ENCODE data around the gene NKX2-8.
"Not testable (repeated sequence)": the region's sequence is repeated elsewhere in the genome, so short reads cannot be mapped to it uniquely, and the experiment has no call there.

The NKX2-8 gene

GRCh38 chr14:36579573-36580140 is 2.8 kb downstream of the NKX2-8 start:
- Histone ChIP-seq H3K9ac (ENCODE audit: low read depth, low read length) (no peak overlapping the region), H3K9me3 (ENCODE audit: control insufficient read depth, insufficient read depth, low read length) (no peaks in the 10 kb centered on the region), H3K36me3 (ENCODE audit: control insufficient read depth, insufficient read depth, low read length) (no peaks in the 10 kb centered on the region), H3K4me3 (ENCODE audit: low read depth, low read length) (peak overlapping the region; percentile 18; the same call in 1 of the 2 replicates), H3K27me3 (ENCODE audit: control insufficient read depth, insufficient read depth, low read length) (peaks cover 100% of the 10 kb centered on the region), H3K4me1 (ENCODE audit: control insufficient read depth, insufficient read depth, low read length) (peaks cover 18% of the 10 kb centered on the region), H3K27ac (ENCODE audit: low read depth, low read length) (no peak overlapping the region)

GRCh38 chr14:36579001-36579555 is 3.3 kb downstream of the NKX2-8 start:
- Histone ChIP-seq H3K4me3 (ENCODE audit: low read depth, low read length) (no peak overlapping the region), H3K27me3 (ENCODE audit: control insufficient read depth, insufficient read depth, low read length) (peaks cover 100% of the 10 kb centered on the region)

GRCh38 chr14:36570065-36570464 is 12.3 kb downstream of the NKX2-8 start:
- Histone ChIP-seq H3K4me3 (ENCODE audit: low read depth, low read length) (no peak overlapping the region), H3K9ac (ENCODE audit: low read depth, low read length) (no peak overlapping the region), H3K27ac (ENCODE audit: low read depth, low read length) (no peak overlapping the region), H3K4me1 (ENCODE audit: control insufficient read depth, insufficient read depth, low read length) (no peaks in the 10 kb centered on the region), H3K27me3 (ENCODE audit: control insufficient read depth, insufficient read depth, low read length) (peaks cover 50% of the 10 kb centered on the region), H3K36me3 (ENCODE audit: control insufficient read depth, insufficient read depth, low read length) (no peaks in the 10 kb centered on the region), H3K9me3 (ENCODE audit: control insufficient read depth, insufficient read depth, low read length) (no peaks in the 10 kb centered on the region)

More at GRCh38 chr14:36579001-36579555, 3.3 kb downstream of the NKX2-8 start:
- Histone ChIP-seq H3K27ac (ENCODE audit: low read depth, low read length) (no peak overlapping the region), H3K4me1 (ENCODE audit: control insufficient read depth, insufficient read depth, low read length) (peaks cover 18% of the 10 kb centered on the region), H3K9ac (ENCODE audit: low read depth, low read length) (no peak overlapping the region), H3K9me3 (ENCODE audit: control insufficient read depth, insufficient read depth, low read length) (no peaks in the 10 kb centered on the region), H3K36me3 (ENCODE audit: control insufficient read depth, insufficient read depth, low read length) (no peaks in the 10 kb centered on the region)

GRCh38 chr14:36556811-36557433 is 25.5 kb downstream of the NKX2-8 start:
- H3K27ac ChIP-seq (ENCODE audit: low read depth, low read length), result no peak overlapping the region
- peaks cover 5% of the 10 kb centered on the region; the same call in 1 of the 2 replicates for H3K4me1 ChIP-seq (ENCODE audit: control insufficient read depth, insufficient read depth, low read length)
- no peaks in the 10 kb centered on the region for H3K9me3 ChIP-seq (ENCODE audit: control insufficient read depth, insufficient read depth, low read length)
- no peak overlapping the region for H3K4me3 ChIP-seq (ENCODE audit: low read depth, low read length)
- H3K27me3 ChIP-seq (ENCODE audit: control insufficient read depth, insufficient read depth, low read length), result peaks cover 14% of the 10 kb centered on the region; the same call in 1 of the 2 replicates
- H3K36me3 ChIP-seq (ENCODE audit: control insufficient read depth, insufficient read depth, low read length), result no peaks in the 10 kb centered on the region
- H3K9ac ChIP-seq (ENCODE audit: low read depth, low read length), result no peak overlapping the region

- Histone ChIP-seq H3K9me3 (ENCODE audit: control insufficient read depth, insufficient read depth, low read length) (no peaks in the 10 kb centered on the region), H3K36me3 (ENCODE audit: control insufficient read depth, insufficient read depth, low read length) (no peaks in the 10 kb centered on the region), H3K4me3 (ENCODE audit: low read depth, low read length) (no peak overlapping the region), H3K9ac (ENCODE audit: low read depth, low read length) (no peak overlapping the region), H3K27ac (ENCODE audit: low read depth, low read length) (no peak overlapping the region), H3K27me3 (ENCODE audit: control insufficient read depth, insufficient read depth, low read length) (peaks cover 10% of the 10 kb centered on the region; the same call in 1 of the 2 replicates), H3K4me1 (ENCODE audit: control insufficient read depth, insufficient read depth, low read length) (peaks cover 5% of the 10 kb centered on the region; the same call in 1 of the 2 replicates)
These were observed 26.2 kb downstream of the NKX2-8 start for GRCh38 chr14:36555998-36556743.

- Histone ChIP-seq H3K36me3 (ENCODE audit: control insufficient read depth, insufficient read depth, low read length) (no peaks in the 10 kb centered on the region), H3K9me3 (ENCODE audit: control insufficient read depth, insufficient read depth, low read length) (no peaks in the 10 kb centered on the region), H3K4me1 (ENCODE audit: control insufficient read depth, insufficient read depth, low read length) (peaks cover 5% of the 10 kb centered on the region; the same call in 1 of the 2 replicates), H3K27ac (ENCODE audit: low read depth, low read length) (no peak overlapping the region), H3K4me3 (ENCODE audit: low read depth, low read length) (no peak overlapping the region), H3K9ac (ENCODE audit: low read depth, low read length) (no peak overlapping the region), H3K27me3 (ENCODE audit: control insufficient read depth, insufficient read depth, low read length) (no peaks in the 10 kb centered on the region)
These were observed 28.7 kb downstream of the NKX2-8 start for GRCh38 chr14:36553656-36554260.

GRCh38 chr14:36550899-36551298 is 31.5 kb downstream of the NKX2-8 start:
- H3K27ac ChIP-seq (ENCODE audit: low read depth, low read length), result no peak overlapping the region
- no peak overlapping the region for H3K4me3 ChIP-seq (ENCODE audit: low read depth, low read length)
- H3K4me1 ChIP-seq (ENCODE audit: control insufficient read depth, insufficient read depth, low read length), result peaks cover 5% of the 10 kb centered on the region; the same call in 1 of the 2 replicates
- H3K9ac ChIP-seq (ENCODE audit: low read depth, low read length), result no peak overlapping the region
- no peaks in the 10 kb centered on the region for H3K9me3 ChIP-seq (ENCODE audit: control insufficient read depth, insufficient read depth, low read length)
- no peaks in the 10 kb centered on the region; the same call in 1 of the 2 replicates for H3K27me3 ChIP-seq (ENCODE audit: control insufficient read depth, insufficient read depth, low read length)
- H3K36me3 ChIP-seq (ENCODE audit: control insufficient read depth, insufficient read depth, low read length), result no peaks in the 10 kb centered on the region

- not testable (repeated sequence) for H3K4me1 ChIP-seq (ENCODE audit: control insufficient read depth, insufficient read depth, low read length); H3K9ac ChIP-seq (ENCODE audit: low read depth, low read length); H3K27ac ChIP-seq (ENCODE audit: low read depth, low read length); H3K4me3 ChIP-seq (ENCODE audit: low read depth, low read length); H3K36me3 ChIP-seq (ENCODE audit: control insufficient read depth, insufficient read depth, low read length); H3K9me3 ChIP-seq (ENCODE audit: control insufficient read depth, insufficient read depth, low read length); H3K27me3 ChIP-seq (ENCODE audit: control insufficient read depth, insufficient read depth, low read length)
These were observed 38.1 kb downstream of the NKX2-8 start for GRCh38 chr14:36544280-36544679.

GRCh38 chr14:36538051-36538450 is 44.4 kb downstream of the NKX2-8 start:
- no peaks in the 10 kb centered on the region for H3K4me1 ChIP-seq (ENCODE audit: control insufficient read depth, insufficient read depth, low read length)
- H3K9ac ChIP-seq (ENCODE audit: low read depth, low read length), result no peak overlapping the region
- H3K4me3 ChIP-seq (ENCODE audit: low read depth, low read length), result no peak overlapping the region
- peaks cover 9% of the 10 kb centered on the region; the same call in 1 of the 2 replicates for H3K27me3 ChIP-seq (ENCODE audit: control insufficient read depth, insufficient read depth, low read length)
- no peaks in the 10 kb centered on the region for H3K36me3 ChIP-seq (ENCODE audit: control insufficient read depth, insufficient read depth, low read length)
- no peak overlapping the region for H3K27ac ChIP-seq (ENCODE audit: low read depth, low read length)
- H3K9me3 ChIP-seq (ENCODE audit: control insufficient read depth, insufficient read depth, low read length), result no peaks in the 10 kb centered on the region
